HuH-7.5 (cell line): ENCODE results near the gene SNCAIP.
"Not testable (repeated sequence)": the region's sequence is repeated elsewhere in the genome, so short reads cannot be mapped to it uniquely, and the experiment has no call there.

Experiments used
- DNase-seq: peaks from one replicate; pipeline ENCODE4 v3.0.0; 2011; ENCODE audit warnings: low spot score

Gene SNCAIP

GRCh38 chr5:122358372-122358979 lies 46.4 kb downstream of the SNCAIP start:
- DNase-seq, result no peak

- no peak for DNase-seq
These were observed 50.3 kb downstream of the SNCAIP start for GRCh38 chr5:122362361-122362760.

GRCh38 chr5:122363623-122364022 lies 51.6 kb downstream of the SNCAIP start:
- DNase-seq, result no peak

- no peak for DNase-seq
These were observed 54.5 kb downstream of the SNCAIP start for GRCh38 chr5:122366501-122366900.

GRCh38 chr5:122367456-122367855 lies 55.4 kb downstream of the SNCAIP start:
- no peak for DNase-seq

- no peak for DNase-seq
These were observed 56.6 kb downstream of the SNCAIP start for GRCh38 chr5:122368510-122369251.

GRCh38 chr5:122369253-122369815 lies 57.3 kb downstream of the SNCAIP start:
- no peak for DNase-seq

GRCh38 chr5:122371511-122372151 lies 59.6 kb downstream of the SNCAIP start:
- no peak for DNase-seq

- DNase-seq, result no peak
These were observed 62.1 kb downstream of the SNCAIP start for GRCh38 chr5:122374110-122374509.

- no peak for DNase-seq
These were observed 63.8 kb downstream of the SNCAIP start for GRCh38 chr5:122375801-122376200.

GRCh38 chr5:122376250-122376649 lies 64.2 kb downstream of the SNCAIP start:
- no peak for DNase-seq

GRCh38 chr5:122377026-122377425 lies 65.0 kb downstream of the SNCAIP start:
- DNase-seq, result no peak

GRCh38 chr5:122382938-122383337 lies 70.9 kb downstream of the SNCAIP start:
- not testable (repeated sequence) for DNase-seq

GRCh38 chr5:122384739-122385235 lies 72.8 kb downstream of the SNCAIP start:
- DNase-seq, result no peak

GRCh38 chr5:122385286-122385685 lies 73.2 kb downstream of the SNCAIP start:
- no peak for DNase-seq

GRCh38 chr5:122385808-122386207 lies 73.8 kb downstream of the SNCAIP start:
- DNase-seq, result no peak

GRCh38 chr5:122390154-122390553 lies 78.1 kb downstream of the SNCAIP start:
- no peak for DNase-seq

- no peak for DNase-seq
These were observed 78.7 kb downstream of the SNCAIP start for GRCh38 chr5:122390694-122391093.

GRCh38 chr5:122391621-122392020 lies 79.6 kb downstream of the SNCAIP start:
- DNase-seq, result no peak

- DNase-seq, result no peak
These were observed 80.2 kb downstream of the SNCAIP start for GRCh38 chr5:122392224-122392623.

GRCh38 chr5:122392824-122393223 lies 80.8 kb downstream of the SNCAIP start:
- no peak for DNase-seq

GRCh38 chr5:122394284-122394930 lies 82.4 kb downstream of the SNCAIP start:
- DNase-seq, result no peak
